Smooth muscle cell (in vitro differentiated cells): ENCODE results near the gene CSNK1A1. TPM values are rescaled to one million over a fixed set of nuclear protein-coding genes. Genes with fewer than 3 reads are reported as not detected.
A peak's percentile ranks its signal among the peaks of the same experiment; 100 is the strongest.

Experiments used
- DNase-seq: peaks from one replicate; lab custom pipeline; 2025; ENCODE audit not compliant: unreplicated experiment; lab: John Stamatoyannopoulos, UW
- H2AFZ ChIP-seq: fragments of 200-600 bp; sonication (generic); 2 replicates; pipeline ENCODE4 v1.6.0; 2016; ENCODE audit warnings: antibody characterized with exemption, low read depth, mild to moderate bottlenecking
- H3F3A ChIP-seq: fragments of 200-600 bp; sonication (generic); 2 replicates; pipeline ENCODE4 v1.6.0; 2017; ENCODE audit warnings: antibody characterized with exemption, low read depth
- H3K27ac ChIP-seq: fragments of 200-600 bp; sonication (generic); 2 replicates; pipeline ENCODE4 v1.5.1; 2016; ENCODE audit warnings: low read depth, mild to moderate bottlenecking
- H3K27me3 ChIP-seq: fragments of 200-600 bp; sonication (generic); 2 replicates; pipeline ENCODE4 v1.6.1; 2016; ENCODE audit warnings: low read depth, mild to moderate bottlenecking
- H3K36me3 ChIP-seq: fragments of 200-600 bp; sonication (generic); 2 replicates; pipeline ENCODE4 v1.5.1; 2016; ENCODE audit warnings: low read depth
- H3K4me1 ChIP-seq: fragments of 200-600 bp; sonication (generic); 2 replicates; pipeline ENCODE4 v1.5.1; 2016; ENCODE audit warnings: low read depth
- H3K4me2 ChIP-seq: fragments of 200-600 bp; sonication (generic); 2 replicates; pipeline ENCODE4 v1.6.0; 2016; ENCODE audit warnings: mild to moderate bottlenecking
- H3K4me3 ChIP-seq: fragments of 200-600 bp; sonication (generic); 2 replicates; pipeline ENCODE4 v1.5.1; 2016; ENCODE audit warnings: mild to moderate bottlenecking
- H3K79me2 ChIP-seq: fragments of 200-600 bp; sonication (generic); 2 replicates; pipeline ENCODE4 v1.6.0; 2016; ENCODE audit warnings: low read depth, mild to moderate bottlenecking
- H3K9ac ChIP-seq: fragments of 200-600 bp; sonication (generic); 2 replicates; pipeline ENCODE4 v1.6.0; 2016; ENCODE audit warnings: low read depth
- H3K9me3 ChIP-seq: fragments of 200-600 bp; sonication (generic); replicated peaks from 2 replicates; pipeline ENCODE4 v1.5.1; 2016; ENCODE audit warnings: low read depth
- H4K20me1 ChIP-seq: fragments of 200-600 bp; sonication (generic); 2 replicates; pipeline ENCODE4 v1.6.0; 2016; ENCODE audit warnings: low read depth
- WGBS: methylation state at CpG from one replicate; pipeline ENCODE4 v1.1.7; 2016; ENCODE audit warnings: low lambda C conversion rate; 5-methylcytosine and 5-hydroxymethylcytosine counted together
- polyA plus RNA-seq: library from polyadenylated mRNA; unstranded; fragments of >200 nt; fragmentation: Nextera tagmentation; extraction: Ambion mirVana; gene quantifications from 2 replicates; pipeline ENCODE4 v1.2.1, GENCODE V29; 2016
- total RNA-seq: library from RNA; depleted of rRNA; stranded (reverse); fragments of >200 nt; gene quantifications from 2 replicates; pipeline ENCODE4 v1.2.3, GENCODE V29; 2014
- TF ChIP-seq, protein P1 (sequence below): fragments of 200-600 bp; sonication (generic); IDR thresholded peaks from 2 replicates; pipeline ENCODE4 v1.5.1; 2017; ENCODE audit warnings: borderline replicate concordance, mild to moderate bottlenecking, antibody characterized with exemption; ENCODE audit not compliant: insufficient read depth, poor library complexity, severe bottlenecking

The CSNK1A1 gene
- total and polyA plus RNA-seq, 2 experiments from 2014 or later: 129 to 294 TPM

GRCh38 chr5:149457393-149457763, 93.9 kb downstream of the CSNK1A1 start:
- Histone ChIP-seq H3K9ac (peak overlapping the region; percentile 13), H2AFZ (no peak overlapping the region), H3K27ac (peak overlapping the region; percentile 98), H3K36me3 (no peaks in the 10 kb centered on the region), H4K20me1 (no peaks in the 10 kb centered on the region), H3K4me2 (no peak overlapping the region), H3K27me3 (no peaks in the 10 kb centered on the region), H3K79me2 (no peaks in the 10 kb centered on the region), H3K4me1 (peaks cover 16% of the 10 kb centered on the region), H3K4me3 (no peak overlapping the region), H3F3A (peaks cover 31% of the 10 kb centered on the region), H3K9me3 (no peaks in the 10 kb centered on the region)
- DNase-seq: no peak
- 85% methylated on average over 5 of the region's 5 CpGs for WGBS
- TF ChIP-seq, protein P1, sequence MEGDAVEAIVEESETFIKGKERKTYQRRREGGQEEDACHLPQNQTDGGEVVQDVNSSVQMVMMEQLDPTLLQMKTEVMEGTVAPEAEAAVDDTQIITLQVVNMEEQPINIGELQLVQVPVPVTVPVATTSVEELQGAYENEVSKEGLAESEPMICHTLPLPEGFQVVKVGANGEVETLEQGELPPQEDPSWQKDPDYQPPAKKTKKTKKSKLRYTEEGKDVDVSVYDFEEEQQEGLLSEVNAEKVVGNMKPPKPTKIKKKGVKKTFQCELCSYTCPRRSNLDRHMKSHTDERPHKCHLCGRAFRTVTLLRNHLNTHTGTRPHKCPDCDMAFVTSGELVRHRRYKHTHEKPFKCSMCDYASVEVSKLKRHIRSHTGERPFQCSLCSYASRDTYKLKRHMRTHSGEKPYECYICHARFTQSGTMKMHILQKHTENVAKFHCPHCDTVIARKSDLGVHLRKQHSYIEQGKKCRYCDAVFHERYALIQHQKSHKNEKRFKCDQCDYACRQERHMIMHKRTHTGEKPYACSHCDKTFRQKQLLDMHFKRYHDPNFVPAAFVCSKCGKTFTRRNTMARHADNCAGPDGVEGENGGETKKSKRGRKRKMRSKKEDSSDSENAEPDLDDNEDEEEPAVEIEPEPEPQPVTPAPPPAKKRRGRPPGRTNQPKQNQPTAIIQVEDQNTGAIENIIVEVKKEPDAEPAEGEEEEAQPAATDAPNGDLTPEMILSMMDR: no peak

DNA sequence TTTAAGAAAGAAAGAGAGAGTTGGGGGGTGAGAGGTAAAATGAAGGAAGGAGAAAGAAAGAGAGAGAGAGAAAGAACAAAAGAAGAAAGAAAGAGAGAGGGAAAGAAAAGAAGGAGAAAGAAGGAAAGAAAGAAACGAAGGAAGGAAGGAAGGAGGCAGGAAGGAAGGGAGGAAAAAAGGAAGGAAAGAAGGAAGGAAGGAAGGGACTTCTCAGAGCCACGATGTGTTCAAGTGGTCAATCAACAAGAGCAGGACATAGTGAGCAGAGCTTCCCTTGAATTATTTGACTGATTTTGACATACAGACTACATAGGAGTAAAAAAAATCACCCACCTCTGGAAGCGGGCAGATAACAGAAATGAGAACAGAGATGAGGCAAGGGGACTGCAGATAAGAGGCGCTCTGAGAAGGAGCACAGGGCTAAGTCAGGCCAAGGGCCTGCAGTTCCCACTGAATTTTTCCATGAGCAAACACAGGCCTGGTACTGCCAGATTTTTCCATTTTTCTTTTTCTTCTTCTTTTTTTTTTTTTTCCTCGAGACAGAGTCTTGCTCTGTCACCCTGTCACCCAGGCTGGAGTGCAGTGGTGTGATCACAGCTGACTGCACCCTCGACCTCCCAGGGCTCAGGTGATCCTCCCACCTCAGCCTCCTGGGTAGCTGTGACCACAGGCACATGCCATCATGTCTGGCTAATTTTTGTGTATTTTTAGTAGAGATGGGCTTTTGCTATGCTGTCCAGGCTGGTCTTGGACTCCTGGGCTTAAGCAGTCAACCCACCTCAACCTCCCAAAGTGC, 94.4 kb downstream of the CSNK1A1 start:
- H4K20me1 ChIP-seq: no peaks in the 10 kb centered on the region
- H3K9me3 ChIP-seq: no peaks in the 10 kb centered on the region
- H3K4me1 ChIP-seq: peaks cover 21% of the 10 kb centered on the region
- no peaks in the 10 kb centered on the region for H3K36me3 ChIP-seq
- H3K9ac ChIP-seq: peak overlapping the region; percentile 76
- H2AFZ ChIP-seq: no peak overlapping the region
- H3K27ac ChIP-seq: peak overlapping the region; percentile 98
- TF ChIP-seq, protein P1: no peak
- 38% methylated on average over 6 of the region's 6 CpGs for WGBS
- peak overlapping the region; percentile 58 for H3K4me2 ChIP-seq
- no peaks in the 10 kb centered on the region for H3K79me2 ChIP-seq
- no peak for DNase-seq
- peaks cover 31% of the 10 kb centered on the region for H3F3A ChIP-seq
- no peaks in the 10 kb centered on the region for H3K27me3 ChIP-seq
- H3K4me3 ChIP-seq: no peak overlapping the region

DNA sequence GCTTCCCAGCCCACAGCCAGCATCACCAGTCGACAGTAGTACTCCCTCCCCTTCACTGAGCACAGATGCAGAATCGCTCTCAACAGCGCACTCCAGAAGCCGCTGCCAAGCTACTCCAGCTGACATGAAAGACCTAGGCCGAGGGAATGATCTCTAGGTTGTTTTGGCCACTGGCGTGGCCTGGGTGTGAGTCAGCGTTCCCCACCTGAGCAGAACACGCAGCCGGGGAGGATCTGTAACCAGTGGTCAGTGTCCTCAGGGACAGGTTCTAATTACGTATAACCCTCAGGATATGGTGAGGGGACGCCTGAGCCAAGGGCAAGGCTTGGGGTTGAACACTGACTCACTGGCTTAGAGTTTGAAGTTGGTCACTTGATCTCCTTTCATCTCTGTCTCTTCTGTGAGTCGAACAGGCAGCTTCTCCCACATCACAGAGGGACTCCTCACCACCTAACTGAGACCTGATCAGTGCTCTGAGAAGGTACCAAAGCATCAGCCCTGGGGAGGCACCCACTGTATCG, 95.3 kb downstream of the CSNK1A1 start:
- 19% methylated on average over 13 of the region's 13 CpGs for WGBS
- H3K9me3 ChIP-seq: no peaks in the 10 kb centered on the region
- TF ChIP-seq, protein P1: no peak
- H3K4me2 ChIP-seq: peak overlapping the region; percentile 58
- H3K79me2 ChIP-seq: no peaks in the 10 kb centered on the region
- H3K4me3 ChIP-seq: no peak overlapping the region
- no peaks in the 10 kb centered on the region for H3K36me3 ChIP-seq
- peaks cover 21% of the 10 kb centered on the region for H3K4me1 ChIP-seq
- H4K20me1 ChIP-seq: no peaks in the 10 kb centered on the region
- no peak overlapping the region for H2AFZ ChIP-seq
- peaks cover 31% of the 10 kb centered on the region for H3F3A ChIP-seq
- no peaks in the 10 kb centered on the region for H3K27me3 ChIP-seq
- H3K9ac ChIP-seq: peak overlapping the region; percentile 76
- no peak for DNase-seq
- peak overlapping the region; percentile 98 for H3K27ac ChIP-seq
